Effector memory CD8-positive, alpha-beta T cell (primary cell): Measurements from ENCODE around the gene SLC29A2.

Source experiments
- ATAC-seq: fragments of 150-1000 bp; cut with Tn5 transposase; replicated peaks from 2 replicates; pipeline ENCODE4 v1.10.0; 2021; ENCODE audit warnings: mild to moderate bottlenecking, moderate library complexity
- DNase-seq, 3 experiments: peaks; one replicate each; pipeline ENCODE4 v3.0.0; 2021
- H3K27ac Mint-ChIP-seq, 2 donors: one replicate each; pipeline ENCODE4 v1.8.0; 2022; ENCODE audit warnings: mild to moderate bottlenecking in 2 of 2, mixed read lengths in 2 of 2, moderate library complexity in 2 of 2
- H3K27me3 Mint-ChIP-seq, 2 donors: one replicate each; pipeline ENCODE4 v1.8.0; 2022; ENCODE audit warnings: mixed read lengths in 2 of 2
- H3K36me3 Mint-ChIP-seq: one replicate; pipeline ENCODE4 v1.8.0; 2022; ENCODE audit warnings: mild to moderate bottlenecking, moderate library complexity, mixed read lengths; ENCODE audit not compliant: insufficient read depth
- H3K4me1 Mint-ChIP-seq, 2 donors: one replicate each; pipeline ENCODE4 v1.8.0; 2022; ENCODE audit warnings: low read depth in 2 of 2, mixed read lengths in 2 of 2
- H3K4me3 Mint-ChIP-seq, 2 donors: one replicate each; pipeline ENCODE4 v1.8.0; 2022; ENCODE audit warnings: mild to moderate bottlenecking in 2 of 2, mixed read lengths in 2 of 2, moderate library complexity in 2 of 2
- H3K9me3 Mint-ChIP-seq, 2 donors: one replicate each; pipeline ENCODE4 v1.8.0; 2022; ENCODE audit warnings: mixed read lengths in 2 of 2

SLC29A2 gene

GRCh38 chr11:66369073-66369894, 2.3 kb downstream of the SLC29A2 start:
- H3K4me3 Mint-ChIP-seq: peak overlapping the region in 1 of 2 donors; percentile 11
- ATAC-seq (no peak), DNase-seq (no peak)
- no peaks in the 10 kb centered on the region for H3K36me3 Mint-ChIP-seq
- no peaks in the 10 kb centered on the region for H3K27me3 Mint-ChIP-seq
- no peaks in the 10 kb centered on the region for H3K9me3 Mint-ChIP-seq
- peak overlapping the region in 1 of 2 donors; percentile 66 for H3K27ac Mint-ChIP-seq
- peaks cover 0 to 7% of the 10 kb centered on the region in 2 donors for H3K4me1 Mint-ChIP-seq

GRCh38 chr11:66368484-66368883, 3.1 kb downstream of the SLC29A2 start:
- Mint-ChIP-seq H3K27ac (peak overlapping the region in 1 of 2 donors; percentile 66), H3K4me1 (peaks cover 0 to 7% of the 10 kb centered on the region in 2 donors), H3K9me3 (no peaks in the 10 kb centered on the region), H3K27me3 (no peaks in the 10 kb centered on the region), H3K36me3 (no peaks in the 10 kb centered on the region), H3K4me3 (no peak overlapping the region)
- DNase-seq (no peak), ATAC-seq (no peak)

DNA sequence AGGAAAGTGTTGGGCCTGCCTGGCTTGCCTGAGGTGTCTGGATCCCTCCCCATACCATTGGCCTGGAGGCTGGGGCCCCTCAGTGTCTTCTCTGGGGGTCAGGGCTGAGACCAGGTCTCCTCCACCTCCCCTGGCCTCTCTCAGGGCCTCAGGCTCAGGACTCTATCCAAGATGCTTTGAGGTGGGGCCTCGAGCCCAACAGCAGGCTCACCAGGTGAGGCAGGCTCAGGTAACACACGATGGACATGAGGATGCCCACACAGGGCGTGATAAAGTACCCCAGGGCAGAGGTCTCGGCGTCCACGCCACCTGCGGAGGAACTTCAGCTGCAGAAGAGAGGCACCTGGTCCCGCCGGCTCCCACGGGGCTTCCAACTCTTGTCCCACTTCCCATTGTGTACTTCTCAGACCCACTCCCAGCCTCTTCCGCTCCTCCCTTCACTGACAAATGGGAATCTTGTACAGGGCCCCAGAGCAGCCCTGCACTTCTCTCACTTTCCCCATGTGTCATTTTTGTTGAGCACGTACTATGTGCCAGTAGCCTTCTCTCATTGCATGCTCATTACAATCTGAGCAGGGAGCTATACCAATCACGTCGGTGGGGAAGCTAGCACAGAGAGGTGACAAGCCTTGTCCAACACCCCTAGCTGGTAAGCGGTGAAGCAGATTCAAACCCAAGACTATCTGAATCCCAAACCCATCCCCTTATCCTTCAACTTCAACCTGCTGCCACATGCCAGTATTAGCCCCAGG, 3.8 kb downstream of the SLC29A2 start:
- Mint-ChIP-seq H3K4me1 (peaks cover 0 to 7% of the 10 kb centered on the region in 2 donors), H3K4me3 (no peak overlapping the region), H3K36me3 (no peaks in the 10 kb centered on the region), H3K27ac (peak overlapping the region in 1 of 2 donors; percentile 32), H3K9me3 (no peaks in the 10 kb centered on the region), H3K27me3 (no peaks in the 10 kb centered on the region)
- ATAC-seq (no peak), DNase-seq (no peak)

GRCh38 chr11:66366844-66367477, 4.6 kb downstream of the SLC29A2 start:
- peak overlapping the region in 1 of 2 donors; percentile 32 for H3K27ac Mint-ChIP-seq
- no peaks in the 10 kb centered on the region for H3K27me3 Mint-ChIP-seq
- DNase-seq (no peak), ATAC-seq (no peak)
- no peaks in the 10 kb centered on the region for H3K9me3 Mint-ChIP-seq
- no peaks in the 10 kb centered on the region for H3K36me3 Mint-ChIP-seq
- no peak overlapping the region for H3K4me3 Mint-ChIP-seq
- H3K4me1 Mint-ChIP-seq: peaks cover 0 to 7% of the 10 kb centered on the region in 2 donors

- Mint-ChIP-seq H3K9me3 (no peaks in the 10 kb centered on the region), H3K36me3 (no peaks in the 10 kb centered on the region), H3K27ac (no peak overlapping the region), H3K4me3 (no peak overlapping the region), H3K27me3 (no peaks in the 10 kb centered on the region), H3K4me1 (peaks cover 0 to 6% of the 10 kb centered on the region in 2 donors)
- DNase-seq (no peak), ATAC-seq (no peak)
Observed at GRCh38 chr11:66365711-66366619, 5.6 kb downstream of the SLC29A2 start.

DNA sequence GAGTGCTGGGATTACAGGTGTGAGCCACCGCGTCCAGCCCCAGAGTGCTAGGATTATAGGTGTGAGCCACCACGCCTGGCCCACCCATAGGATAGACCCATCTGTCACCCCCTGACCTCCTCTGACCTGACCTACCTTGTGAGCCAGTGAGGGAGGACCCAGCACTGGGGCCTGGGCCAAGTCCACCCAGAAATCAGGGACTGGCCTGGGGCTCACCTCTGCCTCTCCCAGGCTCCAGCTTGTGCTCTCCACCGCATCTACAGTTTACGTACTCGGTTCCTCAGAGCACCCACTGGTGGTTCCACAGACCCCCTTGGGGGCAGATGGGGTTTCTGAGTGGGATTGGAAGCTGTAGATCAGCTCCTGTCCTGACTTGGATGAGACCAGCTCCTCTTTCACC, 6.4 kb downstream of the SLC29A2 start:
- Mint-ChIP-seq H3K9me3 (no peaks in the 10 kb centered on the region), H3K27me3 (no peaks in the 10 kb centered on the region), H3K36me3 (no peaks in the 10 kb centered on the region)

GRCh38 chr11:66363805-66364535, 7.6 kb downstream of the SLC29A2 start:
- peak; percentile 61 to 63 (median 62) for DNase-seq
- no peaks in the 10 kb centered on the region for H3K36me3 Mint-ChIP-seq

More for the DNA sequence above, 6.4 kb downstream of the SLC29A2 start:
- no peak overlapping the region for H3K4me3 Mint-ChIP-seq
- DNase-seq (no peak), ATAC-seq (no peak)
- H3K4me1 Mint-ChIP-seq: peaks cover 0 to 4% of the 10 kb centered on the region in 2 donors
- H3K27ac Mint-ChIP-seq: no peak overlapping the region

DNA sequence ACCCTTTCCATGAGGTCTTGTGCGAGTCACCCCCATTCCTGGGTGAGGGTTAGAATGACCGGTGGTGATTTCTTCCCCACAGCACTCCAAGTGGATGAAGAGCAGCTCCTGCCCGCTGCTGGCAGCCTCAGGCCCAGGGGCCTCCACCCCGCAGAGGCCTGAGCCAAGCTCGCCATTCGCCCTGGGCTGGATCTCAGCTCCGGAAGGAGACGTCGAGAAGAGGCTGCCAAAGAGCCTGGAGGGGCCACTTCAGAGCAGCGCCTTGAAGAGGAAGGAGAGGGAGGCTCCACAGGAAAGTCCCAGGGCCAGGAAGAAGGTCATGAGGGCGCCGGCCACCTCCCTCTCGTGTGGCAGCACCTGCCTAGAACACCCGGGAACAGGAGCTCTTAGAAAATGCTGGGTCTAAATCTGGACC, 8.4 kb downstream of the SLC29A2 start:
- H3K36me3 Mint-ChIP-seq: no peaks in the 10 kb centered on the region
- no peak for ATAC-seq
- no peak for DNase-seq
- no peaks in the 10 kb centered on the region for H3K27me3 Mint-ChIP-seq
- H3K27ac Mint-ChIP-seq: no peak overlapping the region
- no peaks in the 10 kb centered on the region for H3K9me3 Mint-ChIP-seq
- H3K4me3 Mint-ChIP-seq: no peak overlapping the region
- H3K4me1 Mint-ChIP-seq: no peaks in the 10 kb centered on the region

More at GRCh38 chr11:66363805-66364535, 7.6 kb downstream of the SLC29A2 start:
- Mint-ChIP-seq H3K27ac (peak overlapping the region in 1 of 2 donors; percentile 16), H3K4me3 (no peak overlapping the region), H3K9me3 (no peaks in the 10 kb centered on the region), H3K4me1 (no peaks in the 10 kb centered on the region), H3K27me3 (no peaks in the 10 kb centered on the region)
- peak; percentile 69 for ATAC-seq

DNA sequence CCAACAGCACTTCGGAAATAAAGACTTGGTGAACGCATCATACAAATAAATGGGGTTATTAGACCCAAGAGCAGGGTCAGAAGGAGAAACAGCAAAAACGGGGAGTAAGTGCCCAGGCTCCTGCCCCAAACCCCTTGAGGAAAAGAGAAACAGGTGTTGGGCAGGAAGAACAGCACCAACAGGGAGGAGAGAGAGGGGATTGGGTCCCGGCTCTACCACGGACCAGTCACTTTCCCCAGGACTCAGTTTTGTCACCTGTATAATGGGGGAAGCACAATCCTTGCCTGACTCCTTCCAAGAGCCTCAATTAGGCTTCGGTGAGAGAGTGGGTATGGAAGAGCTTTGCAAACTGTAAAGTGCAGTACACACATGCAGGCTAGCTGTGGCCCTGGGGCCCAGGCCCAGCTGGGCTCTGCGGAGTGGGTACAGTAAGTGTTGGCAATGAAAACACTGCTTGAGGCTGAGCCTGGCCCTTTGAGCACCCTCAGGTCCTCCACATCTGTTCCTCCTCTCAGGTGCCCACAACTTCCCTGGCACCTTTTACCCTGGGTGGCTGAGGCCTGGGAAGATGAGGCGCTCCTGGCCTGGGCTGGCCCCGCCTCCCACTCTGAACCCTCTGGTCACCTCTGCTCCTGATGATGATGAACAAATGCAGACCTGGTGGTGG, 8.9 kb downstream of the SLC29A2 start:
- no peaks in the 10 kb centered on the region for H3K27me3 Mint-ChIP-seq
- H3K4me3 Mint-ChIP-seq: no peak overlapping the region
- no peaks in the 10 kb centered on the region for H3K36me3 Mint-ChIP-seq
- no peak for DNase-seq
- H3K4me1 Mint-ChIP-seq: no peaks in the 10 kb centered on the region
- no peak overlapping the region for H3K27ac Mint-ChIP-seq
- H3K9me3 Mint-ChIP-seq: no peaks in the 10 kb centered on the region
- no peak for ATAC-seq

GRCh38 chr11:66361502-66361941, 10.0 kb downstream of the SLC29A2 start:
- ATAC-seq (no peak), DNase-seq (no peak)
- H3K27ac Mint-ChIP-seq: no peak overlapping the region
- H3K9me3 Mint-ChIP-seq: no peaks in the 10 kb centered on the region
- H3K36me3 Mint-ChIP-seq: no peaks in the 10 kb centered on the region
- H3K27me3 Mint-ChIP-seq: no peaks in the 10 kb centered on the region
- H3K4me3 Mint-ChIP-seq: no peak overlapping the region
- no peaks in the 10 kb centered on the region for H3K4me1 Mint-ChIP-seq

DNA sequence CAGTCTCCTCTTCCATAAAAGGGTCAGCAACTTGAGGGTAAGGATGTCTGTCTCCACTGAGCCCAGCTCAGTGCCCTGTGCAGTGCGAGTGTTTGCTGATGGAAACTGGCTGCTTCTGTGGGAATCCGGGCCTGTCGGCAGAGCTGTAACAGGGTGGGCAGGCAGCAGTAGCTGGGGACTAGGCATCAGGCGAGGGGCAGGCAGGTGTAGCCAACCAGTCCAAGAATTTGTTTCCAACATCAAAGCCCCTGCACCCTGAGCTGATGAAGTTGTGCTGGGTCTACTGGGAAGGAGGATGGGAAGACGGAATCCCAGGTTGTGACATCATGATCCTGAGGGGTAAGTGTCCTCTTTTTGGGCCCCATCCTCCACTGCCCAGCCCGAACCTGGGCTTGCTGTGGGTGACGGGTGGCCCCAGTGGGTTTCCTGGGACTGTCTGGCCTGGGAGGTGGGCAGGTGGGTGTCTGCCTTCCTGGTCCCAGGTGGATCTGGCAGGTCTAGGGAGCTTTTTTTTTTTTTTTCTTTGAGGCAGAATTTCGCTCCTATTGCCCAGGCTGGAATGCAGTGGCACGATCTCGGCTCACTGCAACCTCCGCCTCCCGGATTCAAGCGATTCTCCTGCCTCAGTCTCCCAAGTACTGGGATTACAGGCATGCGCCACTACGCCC, 11.0 kb downstream of the SLC29A2 start:
- H3K36me3 Mint-ChIP-seq: peaks cover 1% of the 10 kb centered on the region
- ATAC-seq (no peak), DNase-seq (no peak)
- H3K9me3 Mint-ChIP-seq: no peaks in the 10 kb centered on the region
- H3K27me3 Mint-ChIP-seq: no peaks in the 10 kb centered on the region
- H3K4me1 Mint-ChIP-seq: no peaks in the 10 kb centered on the region
- H3K27ac Mint-ChIP-seq: no peak overlapping the region
- no peak overlapping the region for H3K4me3 Mint-ChIP-seq
